DMS153 treated with DMSO at 0.1 percent for 48 hours (cell line): Measurements from ENCODE around the gene KCNJ6.

ENCODE experiments used
- DNase-seq: peaks from one replicate; lab custom pipeline; 2025; ENCODE audit not compliant: unreplicated experiment; lab: John Stamatoyannopoulos, UW

Gene KCNJ6

GRCh38 chr21:37907076-37907475 lies 9.2 kb downstream of the KCNJ6 start:
- no peak for DNase-seq

GRCh38 chr21:37905291-37905690 lies 11.0 kb downstream of the KCNJ6 start:
- DNase-seq: no peak

DNA sequence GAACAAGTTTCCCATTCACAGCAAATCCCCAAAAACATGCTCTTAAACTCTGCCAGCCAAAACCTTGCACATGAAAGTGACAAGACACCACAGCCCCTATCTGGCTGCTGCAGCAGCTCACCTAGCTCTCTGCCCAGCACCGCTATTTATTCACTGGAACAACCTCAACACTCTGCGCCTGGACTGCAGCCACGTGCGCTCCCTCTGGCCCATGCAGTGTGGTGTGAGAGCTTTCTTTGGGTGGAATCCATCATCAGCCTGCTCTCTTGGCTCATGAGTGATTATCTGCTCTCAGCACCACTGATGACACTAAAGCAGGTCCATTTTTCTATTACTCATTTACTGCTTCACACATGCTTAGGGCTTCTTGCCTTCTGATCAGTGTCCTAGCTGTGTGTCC lies 11.4 kb downstream of the KCNJ6 start:
- no peak for DNase-seq

DNA sequence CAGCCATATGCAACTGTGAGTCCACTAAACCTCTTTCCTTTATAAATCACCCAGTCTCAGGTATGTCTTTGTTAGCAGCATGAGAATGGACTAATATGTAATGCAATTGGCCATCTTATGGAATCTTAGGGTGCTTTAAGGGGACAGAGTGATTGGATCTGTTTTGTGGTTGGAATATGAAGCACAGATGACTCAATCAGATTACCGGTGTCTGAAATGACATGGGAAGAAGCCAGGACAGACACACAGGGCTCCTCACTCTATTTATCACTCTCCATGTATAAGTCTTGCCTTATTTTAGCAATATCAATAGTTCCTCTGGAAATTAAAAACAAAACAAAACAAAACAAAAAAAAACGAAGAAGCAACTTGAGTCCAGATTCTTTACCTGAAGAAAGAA lies 12.9 kb downstream of the KCNJ6 start:
- no peak for DNase-seq

- no peak for DNase-seq
Observed at GRCh38 chr21:37899146-37899545, 17.1 kb downstream of the KCNJ6 start.

GRCh38 chr21:37896788-37897187 lies 19.5 kb downstream of the KCNJ6 start:
- DNase-seq: no peak

- DNase-seq: no peak
Observed at GRCh38 chr21:37891972-37892371, 24.3 kb downstream of the KCNJ6 start.

- no peak for DNase-seq
Observed at GRCh38 chr21:37888659-37889058, 27.6 kb downstream of the KCNJ6 start.

GRCh38 chr21:37886726-37887299 lies 29.4 kb downstream of the KCNJ6 start:
- DNase-seq: no peak

DNA sequence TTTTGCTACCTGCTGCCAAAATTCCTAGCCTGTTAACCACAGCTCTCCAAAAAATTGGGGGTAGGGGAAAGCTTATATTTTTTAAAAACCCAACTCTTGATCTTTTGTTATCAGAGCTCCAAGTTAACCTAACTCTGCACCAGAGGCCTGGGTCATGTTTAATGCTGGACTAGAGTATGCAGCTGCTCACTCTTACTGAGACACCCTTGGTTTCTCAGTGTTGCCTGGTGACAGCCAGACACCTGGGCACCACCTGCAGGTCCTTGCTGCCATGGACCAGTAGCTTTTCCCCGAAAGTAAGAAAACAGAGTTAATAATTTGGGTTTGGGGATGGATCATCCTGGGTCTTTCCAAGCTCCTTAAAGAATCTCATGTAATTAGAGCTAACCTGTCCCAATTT lies 30.1 kb downstream of the KCNJ6 start:
- no peak for DNase-seq

GRCh38 chr21:37878946-37879660 lies 37.2 kb downstream of the KCNJ6 start:
- DNase-seq: no peak

- DNase-seq: no peak
Observed at GRCh38 chr21:37877888-37878684, 38.2 kb downstream of the KCNJ6 start.

DNA sequence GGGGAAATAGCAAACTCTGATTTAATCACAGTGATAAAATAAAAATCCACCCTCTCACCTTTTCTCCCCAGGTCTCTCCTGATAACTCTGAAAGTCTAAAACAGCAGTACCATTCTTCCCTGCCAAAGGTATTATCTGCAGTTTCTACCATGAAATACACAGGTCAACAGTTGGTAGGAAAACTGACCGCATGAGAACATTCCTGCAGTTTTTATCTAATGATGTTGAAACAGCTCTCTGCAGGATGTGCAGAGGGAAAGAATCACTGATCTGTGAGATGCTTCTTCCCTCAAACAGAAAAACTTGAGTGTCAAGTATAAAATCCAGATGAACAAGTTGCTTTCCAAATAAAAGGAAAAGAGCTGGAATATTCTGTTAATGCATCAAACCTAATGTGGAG lies 39.1 kb downstream of the KCNJ6 start:
- DNase-seq: no peak

DNA sequence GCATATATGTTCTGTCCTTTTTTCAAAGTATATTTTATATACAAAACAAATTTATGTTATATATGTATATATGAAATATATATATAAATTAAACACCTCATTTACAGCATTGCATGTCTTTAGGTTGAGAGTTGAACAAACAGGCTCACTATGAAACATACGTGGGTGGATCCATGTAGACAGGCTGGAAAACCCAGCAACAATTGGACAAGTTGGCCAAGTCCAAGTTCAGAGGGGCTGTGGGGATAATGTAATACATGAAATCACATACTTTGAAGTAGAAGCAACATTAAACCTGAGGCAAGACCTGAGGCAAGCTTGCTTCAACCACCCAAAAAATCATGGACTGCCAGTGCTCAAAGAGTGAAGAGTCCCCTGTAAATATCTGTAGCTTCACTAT lies 39.7 kb downstream of the KCNJ6 start:
- no peak for DNase-seq

GRCh38 chr21:37874904-37875780 lies 41.1 kb downstream of the KCNJ6 start:
- DNase-seq: no peak

DNA sequence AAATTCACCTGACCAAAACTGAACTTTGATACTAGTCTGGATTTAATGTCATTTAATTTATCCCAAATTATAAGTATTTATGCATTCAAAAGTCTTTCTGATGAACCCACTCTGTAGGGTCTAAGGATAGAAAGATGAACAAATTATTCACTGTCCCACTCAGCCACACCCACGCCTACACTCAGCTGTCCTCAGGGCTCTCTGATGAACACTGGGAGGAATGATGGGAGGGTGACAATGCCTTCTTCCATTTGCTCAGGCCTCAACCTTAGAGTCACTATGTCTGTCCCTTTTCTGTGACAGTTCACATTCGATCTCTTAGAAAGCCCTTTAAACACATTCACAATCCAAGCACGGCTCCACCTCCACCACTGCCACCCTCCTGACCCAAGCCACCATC lies 41.8 kb downstream of the KCNJ6 start:
- DNase-seq: no peak

- DNase-seq: no peak
Observed at GRCh38 chr21:37873655-37874054, 42.6 kb downstream of the KCNJ6 start.

DNA sequence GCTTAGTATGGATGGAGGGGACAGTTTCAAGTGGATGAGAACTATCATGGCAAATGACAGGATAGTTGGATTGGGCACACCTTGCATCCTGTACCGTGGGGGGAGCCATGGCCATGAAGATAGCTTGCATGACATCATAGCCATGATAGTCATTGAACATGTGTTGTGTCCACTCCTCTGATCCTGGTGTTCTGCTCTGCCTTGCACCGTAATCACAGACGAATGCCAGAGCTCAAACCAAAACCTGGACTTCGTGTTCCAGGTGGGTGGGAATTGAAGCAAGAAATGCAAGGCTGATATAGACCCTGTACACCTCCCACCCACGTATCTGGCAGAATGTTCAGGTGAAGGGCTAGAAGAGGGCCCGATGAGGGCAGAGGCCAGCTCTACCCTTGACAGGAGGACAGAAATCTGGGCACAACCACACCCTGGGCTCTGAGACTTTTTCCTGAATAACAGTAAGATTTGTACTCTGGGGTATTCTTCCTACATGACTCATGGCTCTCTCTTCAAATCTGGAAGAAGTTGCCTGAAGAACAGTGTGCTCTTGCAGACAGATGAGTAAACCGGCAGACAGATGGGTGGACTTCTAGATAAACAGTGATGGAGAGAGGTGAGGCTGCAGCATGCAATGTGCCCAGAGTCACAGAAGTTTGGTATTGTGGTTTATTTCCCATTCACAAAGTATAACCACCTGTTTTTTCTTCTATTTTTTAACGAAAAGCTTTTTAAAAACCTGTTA lies 45.0 kb downstream of the KCNJ6 start:
- DNase-seq: no peak

- peak; percentile 25 for DNase-seq
Observed at GRCh38 chr21:37870221-37870620, 46.0 kb downstream of the KCNJ6 start.

GRCh38 chr21:37869661-37870060 lies 46.6 kb downstream of the KCNJ6 start:
- DNase-seq: no peak
